ENCODE measurements around the gene QKI.

QKI gene

DNA sequence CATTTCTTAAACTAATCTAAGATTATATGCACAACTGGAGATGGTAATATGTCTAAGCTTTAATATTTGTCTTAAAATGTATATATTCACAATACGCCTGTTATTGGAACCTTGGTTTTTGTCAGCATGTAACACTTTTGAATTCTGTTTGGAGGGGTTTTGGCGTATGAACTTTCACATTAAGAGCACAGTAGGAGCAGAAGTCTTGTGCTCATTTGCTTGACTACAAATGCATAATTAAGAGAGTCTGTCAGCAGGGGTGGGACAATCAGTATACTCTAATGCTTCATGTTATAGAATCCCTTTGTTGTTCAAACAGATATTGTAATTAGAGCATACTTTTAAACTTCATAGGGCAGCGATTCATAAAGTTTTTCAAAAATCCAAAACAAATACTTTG lies 112.8 kb downstream of the QKI start:
- no peak for DNase-seq

DNA sequence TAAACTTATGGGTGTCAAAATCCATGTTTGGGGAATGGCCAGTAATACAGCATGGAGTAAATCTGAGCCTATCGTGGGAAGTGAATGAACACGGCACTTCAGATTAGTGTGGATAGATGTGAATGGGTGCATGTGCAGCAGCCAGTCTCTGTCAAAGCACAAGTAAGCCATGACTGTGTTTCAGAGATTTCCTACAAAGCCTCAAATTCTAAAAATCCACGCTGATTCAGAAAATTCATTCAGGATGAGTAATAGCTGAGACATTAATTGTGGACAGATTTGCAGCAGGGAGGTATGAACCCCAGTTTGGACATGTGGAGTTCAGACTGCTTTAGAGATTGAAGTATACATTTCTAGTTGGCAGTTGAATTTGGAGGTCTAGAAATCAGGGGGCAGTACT lies 115.1 kb downstream of the QKI start:
- DNase-seq = no peak

- DNase-seq = no peak
These were observed 115.9 kb downstream of the QKI start for GRCh38 chr6:163530406-163530805.

- DNase-seq = no peak
These were observed 116.6 kb downstream of the QKI start for GRCh38 chr6:163531122-163531521.

- no peak for DNase-seq
These were observed 118.1 kb downstream of the QKI start for GRCh38 chr6:163532526-163533078.

- DNase-seq = no peak
These were observed 118.9 kb downstream of the QKI start for GRCh38 chr6:163533443-163533842.

DNA sequence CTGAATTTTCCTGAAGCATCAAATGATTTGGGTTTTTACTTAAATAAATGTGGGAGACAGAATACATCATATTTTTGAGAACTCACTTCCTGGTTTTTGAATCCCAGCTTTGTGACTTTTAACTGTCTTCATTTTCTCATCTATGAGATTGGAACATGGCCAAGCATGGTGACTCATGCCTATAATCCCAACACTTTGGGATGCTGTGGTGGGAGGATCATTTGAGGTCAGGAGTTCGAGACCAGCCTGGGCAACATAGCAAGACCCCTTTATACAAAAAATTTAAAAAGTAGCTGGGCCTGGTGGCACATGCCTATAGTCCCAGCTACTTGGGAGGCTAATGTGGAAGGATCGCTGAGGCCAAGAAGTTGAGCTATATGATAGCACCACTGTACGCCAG lies 122.3 kb downstream of the QKI start:
- peak in 1 of 56 donors; percentile 14 for DNase-seq

GRCh38 chr6:163538331-163538730 lies 123.8 kb downstream of the QKI start:
- DNase-seq = no peak

- no peak for DNase-seq
These were observed 124.7 kb downstream of the QKI start for GRCh38 chr6:163539101-163539762.

DNA sequence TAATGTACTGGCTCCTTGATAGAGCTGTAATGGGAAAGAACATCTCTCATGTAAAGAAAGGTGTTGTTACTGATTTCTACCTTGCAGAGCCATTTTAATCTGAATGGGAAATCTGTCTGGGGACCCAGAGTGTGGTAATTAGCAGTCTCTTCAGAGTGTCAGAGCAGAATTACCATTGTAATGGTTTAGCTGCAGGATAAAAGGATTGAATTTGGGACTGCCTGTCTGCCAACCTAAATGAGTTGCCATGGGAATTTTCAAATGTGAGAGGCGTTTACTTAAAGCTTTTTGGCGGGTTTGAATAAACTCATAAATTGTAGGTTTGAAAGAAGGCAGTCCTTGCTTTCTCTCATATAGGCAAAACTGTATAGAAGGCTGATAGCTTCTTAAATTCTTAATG lies 128.8 kb downstream of the QKI start:
- no peak for DNase-seq

DNA sequence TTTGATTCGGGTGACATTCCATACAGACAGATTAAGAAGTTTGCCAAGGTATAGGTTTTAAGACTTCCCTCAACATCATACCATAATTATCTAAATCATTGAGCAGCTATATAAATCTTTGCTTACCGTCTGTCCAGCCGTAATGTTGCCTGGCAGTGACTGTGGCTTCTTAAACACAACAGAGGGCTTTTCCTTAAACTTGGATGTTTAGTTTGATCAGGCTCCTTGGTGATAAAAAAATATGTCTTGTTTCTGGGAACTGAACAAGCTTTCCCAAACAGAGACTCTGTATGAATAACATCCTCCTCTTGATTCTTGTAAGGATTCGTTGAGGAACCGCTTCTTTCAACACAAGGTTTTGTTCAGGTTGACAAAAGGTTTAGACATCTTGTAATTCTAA lies 130.9 kb downstream of the QKI start:
- no peak for DNase-seq

- DNase-seq = no peak
These were observed 132.8 kb downstream of the QKI start for GRCh38 chr6:163547287-163547686.

DNA sequence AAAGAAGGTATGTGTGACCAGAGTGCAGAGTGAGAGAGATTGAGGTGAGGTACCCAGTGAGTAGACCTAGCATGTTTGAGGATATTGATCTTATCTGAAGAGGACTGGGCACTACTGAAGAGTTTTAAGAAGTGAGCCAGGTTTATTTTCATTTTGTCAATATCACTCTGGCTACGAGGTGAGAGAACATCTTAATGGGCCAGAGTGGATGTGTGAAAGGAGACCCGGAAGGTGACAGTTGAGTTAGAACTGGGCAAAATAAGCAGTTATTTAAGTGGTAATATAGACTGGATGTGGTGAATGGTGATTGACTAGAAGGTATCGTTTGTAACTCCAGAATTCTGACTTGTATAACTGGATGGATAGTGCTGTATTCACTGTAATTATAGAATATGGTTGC lies 134.1 kb downstream of the QKI start:
- DNase-seq = no peak

- no peak for DNase-seq
These were observed 139.5 kb downstream of the QKI start for GRCh38 chr6:163554032-163554431.

- DNase-seq = peak in 2 of 56 donors; percentile 22 to 53
These were observed 140.1 kb downstream of the QKI start for GRCh38 chr6:163554663-163555062.

DNA sequence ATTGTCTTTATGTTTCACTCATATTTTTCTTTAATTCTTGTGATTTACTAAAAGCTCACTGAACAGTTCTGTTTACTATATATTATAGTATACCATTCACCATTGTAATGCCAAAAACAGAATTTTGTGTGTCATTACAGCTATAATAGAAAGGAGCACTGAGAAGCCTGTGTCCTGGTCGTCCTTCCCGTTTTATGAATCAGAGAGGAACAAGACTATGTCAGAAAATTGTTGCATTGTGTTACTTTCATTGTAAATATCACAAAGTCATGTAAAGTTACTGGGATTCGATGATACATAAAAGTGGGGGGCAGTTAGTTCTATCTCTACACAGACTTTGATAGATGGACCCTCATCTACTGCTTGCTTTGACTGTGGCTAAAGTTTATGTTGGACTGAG lies 145.1 kb downstream of the QKI start:
- no peak for DNase-seq

DNA sequence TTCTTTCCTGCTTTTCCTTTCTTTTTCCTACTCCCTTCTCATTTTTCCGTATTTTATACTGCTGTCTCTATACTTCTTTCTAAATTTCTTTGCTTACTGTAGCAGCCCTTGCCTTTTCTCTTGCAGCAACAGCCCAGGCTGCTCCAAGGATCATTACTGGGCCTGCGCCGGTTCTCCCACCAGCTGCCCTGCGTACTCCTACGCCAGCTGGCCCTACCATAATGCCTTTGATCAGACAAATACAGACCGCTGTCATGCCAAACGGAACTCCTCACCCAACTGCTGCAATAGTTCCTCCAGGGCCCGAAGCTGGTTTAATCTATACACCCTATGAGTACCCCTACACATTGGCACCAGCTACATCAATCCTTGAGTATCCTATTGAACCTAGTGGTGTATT lies 148.8 kb downstream of the QKI start:
- DNase-seq = peak in 4 of 56 donors; percentile 33 to 62 (median 34)

- no peak for DNase-seq
These were observed 150.0 kb downstream of the QKI start for GRCh38 chr6:163564534-163564933.

DNA sequence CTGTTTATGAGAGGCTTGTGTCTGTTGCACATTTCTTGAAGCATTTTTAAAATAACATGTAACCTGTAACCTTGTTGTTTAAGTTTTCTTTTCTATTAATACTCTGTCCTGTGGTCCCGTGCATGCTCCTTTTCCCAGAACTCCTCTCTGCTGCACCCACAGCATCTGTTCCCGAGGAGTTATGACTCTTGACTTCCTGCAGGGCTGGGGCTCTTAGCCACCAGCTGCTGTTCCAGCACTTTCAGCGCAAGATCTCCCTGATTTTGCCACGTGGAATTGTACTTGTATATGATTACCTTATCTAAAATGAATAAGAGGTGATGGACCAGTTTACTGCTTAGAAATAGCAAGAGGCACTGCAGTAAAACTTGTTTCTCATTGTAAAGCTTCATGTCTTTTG lies 150.6 kb downstream of the QKI start:
- no peak for DNase-seq

- DNase-seq = no peak
These were observed 151.5 kb downstream of the QKI start for GRCh38 chr6:163566056-163566455.

DNA sequence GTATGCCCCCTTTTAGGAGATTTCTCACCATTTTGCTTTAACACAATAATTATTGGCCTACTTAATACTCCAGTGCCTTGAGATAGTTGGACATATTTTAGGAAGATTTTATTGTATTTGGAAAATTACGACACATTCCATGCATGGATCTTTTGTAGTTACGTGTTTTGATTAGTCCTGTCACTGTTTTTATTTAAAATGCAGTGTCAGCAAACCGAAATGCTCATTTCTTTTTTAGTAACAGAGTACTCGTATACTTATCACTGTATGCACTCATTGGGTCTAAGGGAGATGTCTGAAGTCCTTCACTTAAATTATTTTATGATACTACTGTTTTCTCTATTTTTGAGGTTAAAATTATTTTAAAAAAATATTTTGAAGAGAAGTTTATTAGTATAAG lies 153.8 kb downstream of the QKI start:
- no peak for DNase-seq

DNA sequence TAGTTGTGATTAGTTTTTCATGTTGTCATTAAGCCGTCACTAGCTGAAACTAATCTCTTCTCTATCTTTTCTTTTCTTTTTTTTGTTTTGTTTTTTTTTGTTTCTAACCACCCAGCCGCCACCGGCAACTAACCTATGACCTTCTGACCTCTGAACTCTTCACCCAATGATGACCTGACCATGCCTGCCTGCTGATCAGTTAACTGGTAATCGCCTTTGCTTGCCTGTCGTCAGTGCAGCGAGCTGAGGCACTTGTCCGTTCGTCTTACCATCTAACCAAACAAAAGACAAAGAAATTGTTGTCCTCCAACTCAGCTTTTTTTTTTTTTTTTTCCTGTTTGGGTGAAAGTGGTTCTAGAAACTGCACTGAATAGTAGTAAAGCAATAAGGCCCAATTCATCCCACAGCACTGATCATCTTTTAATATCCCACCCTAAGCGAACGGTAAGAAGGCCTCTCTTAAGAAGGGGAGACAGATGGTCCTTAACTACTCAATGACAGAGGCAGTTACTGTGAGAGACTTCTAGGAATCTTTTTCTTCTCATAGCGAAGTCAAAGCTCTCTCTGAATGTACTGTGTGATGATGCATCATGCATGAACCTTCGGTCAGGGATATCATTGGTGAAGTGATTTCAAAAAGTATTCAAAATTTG lies 156.2 kb downstream of the QKI start:
- peak in 1 of 56 donors; percentile 42 for DNase-seq

DNA sequence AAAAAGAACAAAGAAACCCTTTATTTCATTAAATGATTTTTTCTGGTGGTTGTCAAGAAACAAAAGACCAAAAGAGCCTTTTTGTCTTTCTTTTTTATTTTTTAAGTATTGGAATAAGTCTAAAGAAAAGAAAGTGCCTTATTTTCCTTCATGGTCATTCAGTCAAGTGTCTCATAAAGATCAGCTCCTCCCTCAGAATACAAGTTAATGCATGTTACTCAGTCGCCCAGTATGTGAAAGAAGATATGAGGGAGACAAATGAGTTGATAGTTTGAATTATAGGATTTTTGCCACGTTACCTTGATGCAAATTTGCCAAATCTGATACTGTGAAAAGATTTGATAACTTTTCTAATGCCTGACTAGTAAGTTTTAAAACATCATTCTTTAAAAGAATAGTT lies 157.2 kb downstream of the QKI start:
- DNase-seq = no peak
